IMR-90 (cell line): ENCODE data around the gene TRPM3. TPM values are rescaled to one million over a fixed set of nuclear protein-coding genes. Genes with fewer than 3 reads are reported as not detected.

Source experiments
- ATAC-seq: fragments of 200-7000 bp; cut with Tn5 transposase; 2 replicates; pipeline ENCODE4 v1.9.1; 2020; ENCODE audit warnings: low read depth, mild to moderate bottlenecking, moderate library complexity
- BruUV-seq: library from RNA; stranded (reverse); fragments of 400-500 nt; replicated peaks from 2 replicates; lab custom pipeline; 2021; lab: Mats Ljungman, UMichigan
- CTCF ChIA-PET: fragments of 300-600 bp; formaldehyde crosslinking; extraction: SDS; loops from one replicate; lab custom pipeline; 2021; ENCODE audit warnings: antibody characterized with exemption; lab: Yijun Ruan, JAX
- POLR2A ChIA-PET: fragments of 300-600 bp; sonication (Branson Sonifier 250); formaldehyde crosslinking; loops from one replicate; lab custom pipeline; 2022; ENCODE audit warnings: antibody characterized with exemption; ENCODE audit not compliant: unreplicated experiment; lab: Charles Lee
- DNase-seq: peaks from one replicate; pipeline ENCODE4 v3.0.0; 2013
- H2AFZ ChIP-seq: replicated peaks from 2 replicates; pipeline ENCODE3; 2013; ENCODE audit warnings: low read length, mild to moderate bottlenecking; ENCODE audit not compliant: poor library complexity
- H2AK5ac ChIP-seq: 2 replicates; pipeline ENCODE4 v1.6.1; 2013; ENCODE audit warnings: low read depth, low read length, inconsistent platforms
- H2AK9ac ChIP-seq: replicated peaks from 2 replicates; pipeline ENCODE3; 2013; ENCODE audit warnings: mild to moderate bottlenecking, low read depth, low read length, moderate library complexity; ENCODE audit not compliant: poor library complexity
- H2BK120ac ChIP-seq: 2 replicates; pipeline ENCODE4 v1.6.1; 2013; ENCODE audit warnings: low read depth, low read length, inconsistent platforms
- H2BK15ac ChIP-seq: 3 replicates; pipeline ENCODE4 v1.6.1; 2013; ENCODE audit warnings: low read depth, low read length, inconsistent platforms
- H2BK20ac ChIP-seq: 2 replicates; pipeline ENCODE4 v1.6.1; 2013; ENCODE audit warnings: low read depth, mild to moderate bottlenecking, inconsistent platforms, low read length, moderate library complexity
- H2BK5ac ChIP-seq: 2 replicates; pipeline ENCODE4 v1.6.1; 2013; ENCODE audit warnings: mild to moderate bottlenecking, low read depth, low read length, inconsistent platforms; ENCODE audit not compliant: poor library complexity, severe bottlenecking
- H3K14ac ChIP-seq: replicated peaks from 2 replicates; pipeline ENCODE4 v1.6.1; 2013; ENCODE audit warnings: low read depth, low read length, inconsistent platforms
- H3K18ac ChIP-seq: 2 replicates; pipeline ENCODE4 v1.6.1; 2013; ENCODE audit warnings: low read depth, low read length, control low read depth
- H3K23ac ChIP-seq: 2 replicates; pipeline ENCODE4 v1.6.1; 2013; ENCODE audit warnings: low read depth, low read length, inconsistent platforms
- H3K27ac ChIP-seq: 2 replicates; pipeline ENCODE4 v1.5.1; 2013; ENCODE audit warnings: mild to moderate bottlenecking, control low read depth, low read length; ENCODE audit not compliant: insufficient read depth
- H3K27me3 ChIP-seq: 2 replicates; pipeline ENCODE4 v1.6.1; 2013; ENCODE audit warnings: low read length; ENCODE audit not compliant: control insufficient read depth, insufficient read depth
- H3K36me3 ChIP-seq: 2 replicates; pipeline ENCODE4 v1.6.1; 2013; ENCODE audit warnings: low read length, mixed read lengths; ENCODE audit not compliant: control insufficient read depth, insufficient read depth
- H3K4ac ChIP-seq: 2 replicates; pipeline ENCODE4 v1.6.1; 2013; ENCODE audit warnings: low read depth, low read length, inconsistent platforms
- H3K4me1 ChIP-seq: 2 replicates; pipeline ENCODE4 v1.6.1; 2013; ENCODE audit warnings: low read length, mixed read lengths; ENCODE audit not compliant: control insufficient read depth, insufficient read depth
- H3K4me2 ChIP-seq: 2 replicates; pipeline ENCODE4 v1.6.1; 2013; ENCODE audit warnings: low read depth, mild to moderate bottlenecking, control low read depth, low read length, moderate library complexity
- H3K4me3 ChIP-seq: 2 replicates; pipeline ENCODE4 v1.5.1; 2013; ENCODE audit warnings: low read depth, mild to moderate bottlenecking, control low read depth, low read length, moderate library complexity; ENCODE audit not compliant: insufficient read depth
- H3K56ac ChIP-seq: 2 replicates; pipeline ENCODE4 v1.6.1; 2013; ENCODE audit warnings: low read length, inconsistent platforms; ENCODE audit not compliant: insufficient read depth; ENCODE audit errors: extremely low read depth
- H3K79me1 ChIP-seq, 2 experiments: 2 replicates each; pipeline ENCODE4 v1.6.1; 2013; ENCODE audit warnings: low read length in 2 of 2, inconsistent platforms in 1 of 2, low read depth in 1 of 2
- H3K9ac ChIP-seq: 2 replicates; pipeline ENCODE4 v1.6.1; 2013; ENCODE audit warnings: low read depth, low read length, control low read depth
- H3K9me1 ChIP-seq: 2 replicates; pipeline ENCODE4 v1.6.1; 2013; ENCODE audit warnings: low read length, inconsistent platforms; ENCODE audit not compliant: insufficient read depth
- H3K9me3 ChIP-seq: 2 replicates; pipeline ENCODE4 v1.6.1; 2013; ENCODE audit warnings: low read length; ENCODE audit not compliant: control insufficient read depth, insufficient read depth
- H4K20me1 ChIP-seq: 2 replicates; pipeline ENCODE4 v1.6.1; 2013; ENCODE audit warnings: low read length, inconsistent platforms; ENCODE audit not compliant: insufficient read depth
- H4K5ac ChIP-seq: 2 replicates; pipeline ENCODE4 v1.6.1; 2013; ENCODE audit warnings: mild to moderate bottlenecking, low read depth, low read length, control low read depth
- H4K8ac ChIP-seq, 2 experiments: 2 replicates each; pipeline ENCODE4 v1.6.1; 2013; ENCODE audit warnings: low read depth in 2 of 2, low read length in 2 of 2, control low read depth in 1 of 2, inconsistent platforms in 1 of 2
- H4K91ac ChIP-seq: 2 replicates; pipeline ENCODE4 v1.6.1; 2013; ENCODE audit warnings: low read depth, low read length, inconsistent platforms; ENCODE audit not compliant: insufficient read depth
- BHLHE40 ChIP-seq: fragments of 150-350 bp; IDR thresholded peaks from 2 replicates; pipeline ENCODE4 v1.6.1; 2016; ENCODE audit warnings: mild to moderate bottlenecking, low read depth, low read length
- CEBPB ChIP-seq: IDR thresholded peaks from 2 replicates; pipeline ENCODE4 v1.6.1; 2012; ENCODE audit warnings: low read depth, low read length, improper control_type of control experiment
- CTCF ChIP-seq: conservative IDR thresholded peaks from 2 replicates; pipeline ENCODE4 v1.5.1; 2012; ENCODE audit warnings: mild to moderate bottlenecking, low read depth, low read length, improper control_type of control experiment
- ELK1 ChIP-seq: fragments of 150-350 bp; IDR thresholded peaks from 2 replicates; pipeline ENCODE4 v1.6.1; 2016; ENCODE audit warnings: low read depth, mild to moderate bottlenecking, low read length, moderate library complexity, borderline replicate concordance
- FOS ChIP-seq: fragments of 150-350 bp; IDR thresholded peaks from 2 replicates; pipeline ENCODE4 v1.6.1; 2016; ENCODE audit warnings: low read depth, low read length
- MAFK ChIP-seq: IDR thresholded peaks from 2 replicates; pipeline ENCODE4 v1.6.1; 2012; ENCODE audit warnings: low read depth, low read length, improper control_type of control experiment
- MAZ ChIP-seq: IDR thresholded peaks from 2 replicates; pipeline ENCODE4 v1.6.1; 2012; ENCODE audit warnings: low read depth, mild to moderate bottlenecking, low read length, improper control_type of control experiment, moderate library complexity, borderline replicate concordance
- MXI1 ChIP-seq: IDR thresholded peaks from 2 replicates; pipeline ENCODE4 v1.6.1; 2012; ENCODE audit warnings: low read depth, mild to moderate bottlenecking, low read length, moderate library complexity, borderline replicate concordance
- NFE2L2 ChIP-seq: fragments of 150-350 bp; IDR thresholded peaks from 2 replicates; pipeline ENCODE4 v1.6.1; 2016; ENCODE audit warnings: low read depth, mild to moderate bottlenecking, low read length
- POLR2A ChIP-seq: IDR thresholded peaks from 2 replicates; pipeline ENCODE4 v1.6.1; 2012; ENCODE audit warnings: mild to moderate bottlenecking, low read depth, low read length
- RAD21 ChIP-seq: IDR thresholded peaks from 2 replicates; pipeline ENCODE4 v1.6.1; 2012; ENCODE audit warnings: low read length, improper control_type of control experiment
- SMC3 ChIP-seq: fragments of 150-350 bp; IDR thresholded peaks from 2 replicates; pipeline ENCODE4 v1.6.1; 2016; ENCODE audit warnings: low read depth, mild to moderate bottlenecking, antibody characterized with exemption, low read length, moderate library complexity
- USF2 ChIP-seq: fragments of 150-350 bp; IDR thresholded peaks from 2 replicates; pipeline ENCODE4 v1.6.1; 2017; ENCODE audit warnings: mild to moderate bottlenecking, antibody characterized with exemption, low read length, low read depth
- WGBS, 2 experiments: methylation state at CpG; one replicate each; pipeline versions ENCODE4 v1.1.5 to v1.1.7; 2013; ENCODE audit warnings: missing lambda C conversion rate in 2 of 2; ENCODE audit not compliant: insufficient read length in 1 of 2; ENCODE audit errors: extremely low coverage in 2 of 2; 5-methylcytosine and 5-hydroxymethylcytosine counted together
- dilution Hi-C: fragments of 300-500 bp; cut with HindIII; formaldehyde crosslinking; loops from one replicate; pipeline ENCODE4 v1.14.3; 2018; ENCODE audit warnings: low sequenced_read_pairs; ENCODE audit not compliant: unreplicated experiment
- in situ Hi-C: fragments of 300-500 bp; cut with MboI; formaldehyde crosslinking; loops from 3 replicates; pipeline ENCODE4 v1.14.3; 2019; ENCODE audit warnings: low sequenced_read_pairs, inconsistent platforms, mixed read lengths
- intact Hi-C: fragments of 100-400 bp; cut with micrococcal nuclease; formaldehyde crosslinking; loops from 2 replicates; pipeline ENCODE4 v1.10.0; 2022
- polyA plus RNA-seq, 3 experiments: library from polyadenylated mRNA; depleted of rRNA; stranded (reverse); fragments of >200 nt; gene quantifications; 2 replicates each; pipeline ENCODE4 v1.2.3, GENCODE V29; 2012; ENCODE audit warnings: low replicate concordance in 1 of 3
- total RNA-seq: library from RNA; depleted of rRNA; stranded (reverse); fragments of >200 nt; gene quantifications from 2 replicates; pipeline ENCODE4 v1.2.3, GENCODE V29; 2012

The TRPM3 gene
- total and polyA plus RNA-seq, 2 of the 4 experiments (the other 2 are of a cell fraction), result not detected

GRCh38 chr9:70933321-70933720 lies 188.1 kb downstream of the TRPM3 start:
- POLR2A ChIA-PET, result no interaction called here
- intact Hi-C loops (no loop called here), dilution Hi-C loops (no loop called here), in situ Hi-C loops (no loop called here)
- H4K8ac ChIP-seq, result no peak overlapping the region
- H2BK15ac ChIP-seq, result no peak overlapping the region
- no peaks in the 10 kb centered on the region for H3K4me1 ChIP-seq
- H3K56ac ChIP-seq, result no peak overlapping the region
- DNase-seq, result peak; percentile 8
- CTCF ChIA-PET, result no interaction called here
- H2BK5ac ChIP-seq, result no peak overlapping the region
- H2AFZ ChIP-seq, result no peak overlapping the region
- no peak overlapping the region for H2AK5ac ChIP-seq
- H3K36me3 ChIP-seq, result no peaks in the 10 kb centered on the region
- H4K20me1 ChIP-seq, result no peaks in the 10 kb centered on the region
- H3K4me3 ChIP-seq, result no peak overlapping the region
- no peak overlapping the region for H3K14ac ChIP-seq
- ATAC-seq, result peak; percentile 40
- H3K79me1 ChIP-seq, result no peaks in the 10 kb centered on the region
- no peaks in the 10 kb centered on the region for H3K9me3 ChIP-seq
- WGBS, 2 experiments, result 100% methylated on average over 1 of the region's 1 CpG
- no peak overlapping the region for H3K4me2 ChIP-seq
- H2AK9ac ChIP-seq, result no peak overlapping the region
- no peak overlapping the region for H3K9ac ChIP-seq
- TF ChIP-seq NFE2L2 (no peak), RAD21 (no peak), USF2 (no peak), POLR2A (no peak), CEBPB (no peak), SMC3 (no peak), CTCF (no peak), MAZ (no peak), BHLHE40 (no peak), ELK1 (no peak), MXI1 (no peak), MAFK (no peak), FOS (no peak)
- no peak overlapping the region for H2BK20ac ChIP-seq
- BruUV-seq, result no TSS peak
- peaks cover 17% of the 10 kb centered on the region; the same call in 1 of the 2 replicates for H3K27me3 ChIP-seq
- no peak overlapping the region for H2BK120ac ChIP-seq
- no peak overlapping the region for H3K23ac ChIP-seq
- no peaks in the 10 kb centered on the region for H3K9me1 ChIP-seq
- H4K5ac ChIP-seq, result no peak overlapping the region
- H3K4ac ChIP-seq, result no peak overlapping the region
- no peak overlapping the region for H3K27ac ChIP-seq
- no peak overlapping the region for H4K91ac ChIP-seq
- H3K18ac ChIP-seq, result no peak overlapping the region
